KMS-11 (cell line): ENCODE results near the gene CLIC6.

ENCODE experiments used
- H2AFZ ChIP-seq: fragments of 200-600 bp; sonication (generic); 2 replicates; pipeline ENCODE4 v1.6.1; 2016; ENCODE audit warnings: antibody characterized with exemption, mixed run types, low read depth
- H3K27ac ChIP-seq: fragments of 200-600 bp; sonication (generic); 2 replicates; pipeline ENCODE4 v1.6.1; 2016; ENCODE audit warnings: mild to moderate bottlenecking, mixed run types
- H3K27me3 ChIP-seq: fragments of 200-600 bp; sonication (generic); 2 replicates; pipeline ENCODE4 v1.6.1; 2017; ENCODE audit warnings: mild to moderate bottlenecking, low read depth, mixed run types, moderate library complexity; ENCODE audit not compliant: insufficient read depth
- H3K36me3 ChIP-seq: fragments of 200-600 bp; sonication (generic); 2 replicates; pipeline ENCODE4 v1.6.1; 2017; ENCODE audit warnings: mild to moderate bottlenecking, mixed run types; ENCODE audit not compliant: insufficient read depth
- H3K4me1 ChIP-seq: fragments of 200-600 bp; sonication (generic); 2 replicates; pipeline ENCODE4 v1.6.1; 2016; ENCODE audit warnings: mild to moderate bottlenecking, low read depth, mixed run types; ENCODE audit not compliant: poor library complexity, severe bottlenecking
- H3K4me2 ChIP-seq: fragments of 200-600 bp; sonication (generic); 2 replicates; pipeline ENCODE4 v1.7.0; 2016; ENCODE audit warnings: mild to moderate bottlenecking, mixed run types
- H3K4me3 ChIP-seq: fragments of 200-600 bp; sonication (generic); IDR thresholded peaks from 2 replicates; pipeline ENCODE4 v1.6.1; 2017; ENCODE audit warnings: low read depth, low read length, mixed read lengths; ENCODE audit not compliant: insufficient read depth
- H3K79me2 ChIP-seq: fragments of 200-600 bp; sonication (generic); 2 replicates; pipeline ENCODE4 v1.6.1; 2016; ENCODE audit warnings: low read depth, mixed run types; ENCODE audit not compliant: insufficient read depth
- H3K9ac ChIP-seq: fragments of 200-600 bp; sonication (generic); 2 replicates; pipeline ENCODE4 v1.6.1; 2016; ENCODE audit warnings: mild to moderate bottlenecking, mixed run types
- H4K20me1 ChIP-seq: fragments of 200-600 bp; sonication (generic); 2 replicates; pipeline ENCODE4 v1.6.1; 2016; ENCODE audit warnings: mild to moderate bottlenecking, mixed run types; ENCODE audit not compliant: insufficient read depth
- TF ChIP-seq, protein P1 (sequence below): fragments of 200-600 bp; sonication (generic); conservative IDR thresholded peaks from 2 replicates; pipeline ENCODE4 v1.6.1; 2017; ENCODE audit warnings: low read depth, mild to moderate bottlenecking, antibody characterized with exemption, low read length, moderate library complexity, mixed read lengths

Gene CLIC6

DNA sequence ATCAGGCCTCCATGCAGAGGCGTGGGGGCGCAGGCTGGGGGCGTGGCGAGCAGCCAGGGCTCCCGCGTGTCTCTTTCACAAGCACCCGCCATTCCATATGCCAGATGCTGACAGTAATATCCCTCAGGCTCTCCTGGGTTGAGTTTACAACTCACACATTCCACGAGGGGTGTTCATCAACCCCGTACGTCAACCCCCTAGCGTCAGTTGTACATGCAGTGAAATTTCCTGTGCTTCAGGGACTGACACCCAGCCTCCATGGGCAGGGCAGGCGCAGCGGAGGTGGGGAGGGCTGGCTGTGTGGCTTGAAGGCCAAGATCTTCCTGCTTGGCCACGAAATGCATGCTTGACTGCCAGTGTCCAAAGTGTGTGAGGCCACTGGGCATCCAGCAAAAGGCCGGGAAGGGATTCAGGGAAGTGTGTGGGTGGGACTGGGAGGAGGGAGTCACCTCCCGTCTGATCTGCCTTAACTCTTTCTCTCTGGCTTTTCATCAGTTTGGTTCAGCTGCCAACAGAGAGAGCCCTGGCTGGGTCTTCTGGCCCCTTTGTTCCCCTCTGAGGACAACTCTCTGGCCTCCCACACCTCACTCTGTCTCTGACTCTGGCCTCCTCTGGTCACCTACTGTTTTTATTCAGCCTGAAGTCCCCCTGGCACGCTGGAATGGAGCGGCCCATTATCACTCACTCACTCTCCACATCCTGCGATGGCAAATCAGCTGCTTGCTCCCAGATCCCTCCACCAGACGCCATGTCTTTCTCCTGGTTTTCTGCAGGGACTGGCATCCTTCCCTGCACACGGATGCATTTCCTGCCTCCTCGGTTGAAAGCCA lies 33.8 kb downstream of the CLIC6 start:
- H3K4me1 ChIP-seq = no peaks in the 10 kb centered on the region
- H3K9ac ChIP-seq = no peak overlapping the region
- no peaks in the 10 kb centered on the region for H4K20me1 ChIP-seq
- H3K27me3 ChIP-seq = no peaks in the 10 kb centered on the region
- no peak overlapping the region for H3K4me2 ChIP-seq
- no peaks in the 10 kb centered on the region for H3K36me3 ChIP-seq
- no peaks in the 10 kb centered on the region for H3K79me2 ChIP-seq
- no peak overlapping the region for H3K27ac ChIP-seq
- H2AFZ ChIP-seq = no peak overlapping the region
- H3K4me3 ChIP-seq = no peak overlapping the region
- TF ChIP-seq, protein P1, sequence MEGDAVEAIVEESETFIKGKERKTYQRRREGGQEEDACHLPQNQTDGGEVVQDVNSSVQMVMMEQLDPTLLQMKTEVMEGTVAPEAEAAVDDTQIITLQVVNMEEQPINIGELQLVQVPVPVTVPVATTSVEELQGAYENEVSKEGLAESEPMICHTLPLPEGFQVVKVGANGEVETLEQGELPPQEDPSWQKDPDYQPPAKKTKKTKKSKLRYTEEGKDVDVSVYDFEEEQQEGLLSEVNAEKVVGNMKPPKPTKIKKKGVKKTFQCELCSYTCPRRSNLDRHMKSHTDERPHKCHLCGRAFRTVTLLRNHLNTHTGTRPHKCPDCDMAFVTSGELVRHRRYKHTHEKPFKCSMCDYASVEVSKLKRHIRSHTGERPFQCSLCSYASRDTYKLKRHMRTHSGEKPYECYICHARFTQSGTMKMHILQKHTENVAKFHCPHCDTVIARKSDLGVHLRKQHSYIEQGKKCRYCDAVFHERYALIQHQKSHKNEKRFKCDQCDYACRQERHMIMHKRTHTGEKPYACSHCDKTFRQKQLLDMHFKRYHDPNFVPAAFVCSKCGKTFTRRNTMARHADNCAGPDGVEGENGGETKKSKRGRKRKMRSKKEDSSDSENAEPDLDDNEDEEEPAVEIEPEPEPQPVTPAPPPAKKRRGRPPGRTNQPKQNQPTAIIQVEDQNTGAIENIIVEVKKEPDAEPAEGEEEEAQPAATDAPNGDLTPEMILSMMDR = no peak

DNA sequence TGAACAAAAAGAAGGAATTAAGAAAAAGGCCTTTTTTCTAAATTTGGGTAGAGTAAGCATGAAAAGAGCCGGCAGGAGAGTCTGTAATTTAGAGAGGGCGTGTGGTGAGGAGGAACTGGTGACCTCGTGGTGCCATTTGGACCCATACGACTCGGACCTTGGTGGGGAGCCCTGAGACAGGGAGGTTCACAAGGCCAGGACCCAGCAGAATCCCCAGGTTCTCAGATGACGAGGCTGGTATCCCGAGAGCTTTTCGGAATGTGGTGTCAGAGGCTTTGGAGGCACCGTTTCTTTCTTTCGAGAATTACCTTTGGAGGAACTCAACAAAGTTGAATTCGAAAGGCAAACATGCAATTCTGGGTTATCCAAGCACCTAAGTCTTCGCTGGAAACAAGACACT lies 34.8 kb downstream of the CLIC6 start:
- Histone ChIP-seq H3K36me3 (no peaks in the 10 kb centered on the region), H3K27ac (no peak overlapping the region), H3K79me2 (no peaks in the 10 kb centered on the region), H3K4me2 (no peak overlapping the region), H4K20me1 (no peaks in the 10 kb centered on the region), H2AFZ (no peak overlapping the region), H3K9ac (no peak overlapping the region), H3K4me3 (no peak overlapping the region), H3K4me1 (no peaks in the 10 kb centered on the region), H3K27me3 (no peaks in the 10 kb centered on the region)
- TF ChIP-seq, protein P1 = no peak

DNA sequence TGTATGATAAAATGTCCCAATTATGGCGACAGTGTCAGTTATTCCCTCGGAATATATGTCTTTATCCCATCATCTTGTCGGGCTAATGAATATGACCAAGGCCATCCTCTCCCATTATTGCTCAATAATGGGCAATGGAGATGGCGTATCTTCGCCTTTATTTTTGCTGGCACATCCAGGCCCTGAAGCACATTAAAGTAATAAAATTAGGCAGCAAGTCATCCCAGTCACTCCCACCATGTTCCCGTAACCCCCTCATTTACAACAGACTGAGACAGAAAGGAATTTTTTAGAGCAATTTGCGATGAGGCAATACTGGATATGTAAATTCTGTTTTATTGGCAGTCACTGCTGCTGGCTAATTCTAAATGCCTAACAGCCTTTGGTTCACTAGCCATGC lies 35.3 kb downstream of the CLIC6 start:
- H3K4me1 ChIP-seq = no peaks in the 10 kb centered on the region
- no peaks in the 10 kb centered on the region for H3K36me3 ChIP-seq
- H3K9ac ChIP-seq = no peak overlapping the region
- no peak overlapping the region for H2AFZ ChIP-seq
- H3K4me2 ChIP-seq = no peak overlapping the region
- no peaks in the 10 kb centered on the region for H3K27me3 ChIP-seq
- H3K27ac ChIP-seq = no peak overlapping the region
- H3K4me3 ChIP-seq = no peak overlapping the region
- TF ChIP-seq, protein P1 = no peak
- no peaks in the 10 kb centered on the region for H3K79me2 ChIP-seq
- no peaks in the 10 kb centered on the region for H4K20me1 ChIP-seq

DNA sequence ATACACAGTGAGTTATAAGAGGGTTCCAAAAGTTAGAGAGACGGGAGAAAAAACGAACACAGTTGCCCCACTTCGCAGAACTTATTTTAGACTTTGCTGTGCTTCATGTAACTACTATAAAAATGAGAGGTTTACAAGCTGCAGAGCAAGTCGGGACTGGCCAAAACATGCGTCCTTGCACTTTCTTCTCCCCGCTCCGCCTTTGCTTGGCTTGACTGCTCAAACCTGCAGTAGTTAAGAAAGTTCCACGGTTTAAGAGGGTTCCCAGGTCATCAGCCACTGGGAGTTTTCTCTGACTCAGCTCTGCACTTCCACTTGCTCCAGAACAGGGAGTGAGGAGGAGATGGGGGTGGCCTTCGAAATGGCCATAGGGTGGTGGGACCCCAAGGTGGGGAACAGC lies 36.2 kb downstream of the CLIC6 start:
- TF ChIP-seq, protein P1 = no peak
- no peak overlapping the region for H3K4me2 ChIP-seq
- no peaks in the 10 kb centered on the region for H4K20me1 ChIP-seq
- H2AFZ ChIP-seq = no peak overlapping the region
- no peaks in the 10 kb centered on the region for H3K36me3 ChIP-seq
- H3K4me3 ChIP-seq = no peak overlapping the region
- no peaks in the 10 kb centered on the region for H3K4me1 ChIP-seq
- H3K27ac ChIP-seq = no peak overlapping the region
- H3K9ac ChIP-seq = no peak overlapping the region
- no peaks in the 10 kb centered on the region for H3K79me2 ChIP-seq
- H3K27me3 ChIP-seq = no peaks in the 10 kb centered on the region
